Islet precursor cell (in vitro differentiated cells): ENCODE data around the gene LCE1D.

ENCODE experiments used
- DNase-seq: peaks from one replicate; pipeline ENCODE4 v3.0.0-alpha.2; 2018

LCE1D gene

GRCh38 chr1:152817309-152817708 is 20.8 kb downstream of the LCE1D start:
- DNase-seq: no peak

DNA sequence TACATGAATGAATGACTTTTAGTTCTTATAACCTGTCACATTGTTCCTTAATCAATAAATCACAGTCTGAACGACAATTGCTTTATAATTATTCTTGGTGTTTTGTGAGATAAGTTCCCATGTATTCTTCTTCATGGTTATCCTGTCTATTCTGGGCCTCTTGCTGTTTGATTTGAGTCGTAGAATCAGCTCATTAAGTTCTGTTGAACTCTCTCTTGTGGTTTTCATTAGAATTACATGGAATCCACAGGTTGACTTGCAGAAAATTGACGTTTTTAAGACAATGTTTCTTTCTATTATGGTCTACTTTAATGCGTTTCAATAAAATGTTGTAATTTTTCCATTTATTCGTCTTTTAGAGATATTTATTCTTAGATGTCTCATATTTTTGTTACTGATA is 26.8 kb downstream of the LCE1D start:
- DNase-seq: no peak

- DNase-seq: no peak
Observed at GRCh38 chr1:152824964-152825363, 28.4 kb downstream of the LCE1D start.

DNA sequence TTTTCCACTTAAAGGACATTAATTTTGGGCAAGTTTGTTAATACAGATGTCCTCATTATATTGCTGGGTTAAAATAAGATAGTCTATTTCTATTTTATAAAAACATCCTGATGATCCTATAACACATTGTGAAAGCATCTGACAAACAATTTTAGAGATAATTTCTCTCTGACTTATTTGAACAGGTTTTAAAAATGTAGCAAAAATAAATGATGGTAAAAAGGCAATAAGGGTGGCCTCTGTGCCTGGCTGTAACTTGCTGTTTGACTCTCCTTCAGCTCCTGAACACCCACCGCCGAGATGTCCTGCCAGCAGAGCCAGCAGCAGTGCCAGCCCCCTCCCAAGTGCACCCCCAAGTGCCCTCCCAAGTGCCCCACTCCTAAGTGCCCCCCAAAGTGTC is 30.7 kb downstream of the LCE1D start, which contains the start of gene LCE1A:
Gene LCE1A (plus strand): TSS at position 301 of the 400 bp plus-strand sequence. CDS start 0 bp downstream, at position 301.
- no peak for DNase-seq

DNA sequence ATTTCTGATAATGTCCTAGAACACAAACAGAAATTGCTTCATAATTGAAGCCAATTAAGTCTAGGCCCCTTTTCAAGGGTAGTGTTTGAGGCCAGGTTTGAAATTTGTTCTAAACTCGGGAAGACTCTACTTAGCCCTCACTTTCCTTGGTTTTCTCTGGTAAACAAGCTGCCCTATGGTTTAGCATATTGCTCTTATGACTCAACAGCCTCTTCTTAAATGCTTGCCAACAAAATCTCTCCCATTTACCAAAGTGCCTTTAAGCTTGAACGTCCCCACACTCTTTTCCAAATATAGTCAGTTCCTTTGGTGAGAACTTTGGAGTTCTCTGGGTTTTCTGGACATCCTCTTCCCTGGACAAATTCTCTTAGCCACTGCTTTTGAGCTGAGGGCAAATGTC is 40.3 kb downstream of the LCE1D start:
- no peak for DNase-seq

DNA sequence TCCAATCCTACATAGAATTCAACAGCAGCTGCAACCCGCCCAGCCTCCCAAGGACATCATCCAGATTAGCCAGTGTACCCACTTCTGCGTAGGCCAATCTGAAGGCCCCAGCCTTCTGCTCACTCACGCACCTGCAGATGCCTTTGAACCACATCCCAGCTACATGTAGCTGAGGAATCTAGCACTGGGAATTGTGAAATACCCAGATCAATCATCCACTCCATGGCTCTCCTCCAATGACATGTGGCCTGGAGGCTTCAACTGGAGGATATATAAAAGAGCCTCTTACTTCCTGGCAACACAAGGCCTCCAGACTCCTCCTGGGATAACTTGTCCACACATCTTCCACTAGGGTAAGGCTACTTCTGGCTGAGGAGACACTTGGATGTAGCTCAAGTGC is 46.0 kb downstream of the LCE1D start, which contains the start of gene LCE6A:
Gene LCE6A (plus strand): TSS at position 301 of the 400 bp plus-strand sequence. CDS start 665 bp downstream, outside the sequence.
- DNase-seq: no peak
